ENCODE data around the gene BANF1.

GRCh38 chr11:66036334-66036710 is 34.0 kb downstream of the BANF1 start:
- no peak for TF ChIP-seq CTCF (IDR thresholded peaks at IDR 0.05)
- TF ChIP-seq EP300 (IDR thresholded peaks at IDR 0.05) = no peak
- TF ChIP-seq POLR2AphosphoS5 (IDR thresholded peaks at IDR 0.05) = no peak

Measured in gastroesophageal sphincter (tissue), 3 donors.